Naive thymus-derived CD4-positive, alpha-beta T cell (primary cell): ENCODE data around the gene VCPKMT. TPM values are rescaled to one million over a fixed set of nuclear protein-coding genes. Genes with fewer than 3 reads are reported as not detected.
"Not testable (repeated sequence)": the region's sequence is repeated elsewhere in the genome, so short reads cannot be mapped to it uniquely, and the experiment has no call there.

Experiments used
- ATAC-seq: fragments of 150-1000 bp; cut with Tn5 transposase; 2 replicates; pipeline ENCODE4 v1.10.0; 2021; ENCODE audit warnings: mild to moderate bottlenecking, moderate library complexity
- CTCF ChIA-PET: fragments of 350-600 bp; sonication (Branson Sonifier 250); formaldehyde crosslinking; loops from one replicate; lab custom pipeline; 2021; ENCODE audit warnings: antibody characterized with exemption; lab: Charles Lee
- POLR2A ChIA-PET: fragments of 350-600 bp; sonication (Branson Sonifier 250); formaldehyde crosslinking; loops from one replicate; lab custom pipeline; 2021; ENCODE audit warnings: antibody characterized with exemption, inconsistent platforms; lab: Charles Lee
- DNase-seq, 9 donors: peaks; one replicate each; pipeline versions ENCODE4 v3.0.0 to v3.0.0-alpha.2; 2020 to 2022; ENCODE audit warnings: mixed read lengths in 1 of 9
- H3K27ac ChIP-seq: one replicate; pipeline ENCODE4 v1.7.0; 2013; ENCODE audit warnings: mild to moderate bottlenecking, low read depth, low read length, moderate library complexity
- H3K27me3 ChIP-seq, 2 donors: one replicate each; pipeline ENCODE4 v1.7.0; 2013; ENCODE audit warnings: low read length in 2 of 2, mild to moderate bottlenecking in 2 of 2, moderate library complexity in 2 of 2; ENCODE audit not compliant: control insufficient read depth in 2 of 2, insufficient read depth in 2 of 2
- H3K36me3 ChIP-seq, 3 experiments: 1 replicate in 2 of 3; 2 replicates in 1 of 3; pipeline ENCODE4 v1.7.0; 2013; ENCODE audit warnings: low read length in 3 of 3, mild to moderate bottlenecking in 3 of 3, moderate library complexity in 1 of 3; ENCODE audit not compliant: insufficient read depth in 3 of 3, control insufficient read depth in 2 of 3
- H3K4me1 ChIP-seq, 2 donors: one replicate each; pipeline ENCODE4 v1.7.0; 2013; ENCODE audit warnings: low read length in 2 of 2, mild to moderate bottlenecking in 2 of 2, moderate library complexity in 1 of 2; ENCODE audit not compliant: control insufficient read depth in 2 of 2, insufficient read depth in 2 of 2
- H3K4me3 ChIP-seq: 2 replicates; pipeline ENCODE4 v1.7.0; 2013; ENCODE audit warnings: mild to moderate bottlenecking, low read length
- H3K9me3 ChIP-seq, 3 experiments: 1 replicate in 2 of 3; 2 replicates in 1 of 3; pipeline ENCODE4 v1.7.0; 2013; ENCODE audit warnings: low read length in 3 of 3; ENCODE audit not compliant: control insufficient read depth in 2 of 3
- H3K27ac Mint-ChIP-seq, 9 donors: one replicate each; pipeline ENCODE4 v1.8.0; 2020 to 2022; ENCODE audit warnings: mixed read lengths in 9 of 9, mild to moderate bottlenecking in 8 of 9, moderate library complexity in 5 of 9, inconsistent platforms in 2 of 9
- H3K27me3 Mint-ChIP-seq, 5 donors: one replicate each; pipeline ENCODE4 v1.8.0; 2021 to 2022; ENCODE audit warnings: mixed read lengths in 5 of 5, mild to moderate bottlenecking in 1 of 5
- H3K36me3 Mint-ChIP-seq, 5 donors: one replicate each; pipeline ENCODE4 v1.8.0; 2020 to 2022; ENCODE audit warnings: mixed read lengths in 5 of 5, mild to moderate bottlenecking in 3 of 5, inconsistent platforms in 1 of 5
- H3K4me1 Mint-ChIP-seq, 7 donors: one replicate each; pipeline ENCODE4 v1.8.0; 2020 to 2022; ENCODE audit warnings: mixed read lengths in 7 of 7, mild to moderate bottlenecking in 3 of 7, inconsistent platforms in 1 of 7
- H3K4me3 Mint-ChIP-seq, 10 donors: one replicate each; pipeline ENCODE4 v1.8.0; 2020 to 2022; ENCODE audit warnings: mild to moderate bottlenecking in 10 of 10, mixed read lengths in 10 of 10, moderate library complexity in 6 of 10, inconsistent platforms in 2 of 10
- H3K9me3 Mint-ChIP-seq, 11 donors: one replicate each; pipeline ENCODE4 v1.8.0; 2020 to 2022; ENCODE audit warnings: mixed read lengths in 11 of 11, mild to moderate bottlenecking in 4 of 11, inconsistent platforms in 1 of 11, moderate library complexity in 1 of 11
- intact Hi-C, 2 donors: fragments of 100-400 bp; cut with micrococcal nuclease; formaldehyde crosslinking; loops; one replicate each; pipeline ENCODE4 v1.15.1; 2023
- polyA plus RNA-seq, 2 donors: library from polyadenylated mRNA; unstranded; fragments of 300-500 nt; fragmentation: Illumina TruSeq; gene quantifications; one replicate each; pipeline ENCODE4 v1.2.3, GENCODE V29; 2021
- total RNA-seq, 6 experiments: library from RNA in 5 of 6; stranded (reverse) in 5 of 6; gene quantifications; 1 replicate in 5 of 6; 2 replicates in 1 of 6; pipeline ENCODE4 v1.2.3 and lab custom pipeline; 2021 to 2026

VCPKMT gene
- total and polyA plus RNA-seq, 7 experiments from 2014 or later: 7.5 to 25.9 (median 16.4) TPM

DNA sequence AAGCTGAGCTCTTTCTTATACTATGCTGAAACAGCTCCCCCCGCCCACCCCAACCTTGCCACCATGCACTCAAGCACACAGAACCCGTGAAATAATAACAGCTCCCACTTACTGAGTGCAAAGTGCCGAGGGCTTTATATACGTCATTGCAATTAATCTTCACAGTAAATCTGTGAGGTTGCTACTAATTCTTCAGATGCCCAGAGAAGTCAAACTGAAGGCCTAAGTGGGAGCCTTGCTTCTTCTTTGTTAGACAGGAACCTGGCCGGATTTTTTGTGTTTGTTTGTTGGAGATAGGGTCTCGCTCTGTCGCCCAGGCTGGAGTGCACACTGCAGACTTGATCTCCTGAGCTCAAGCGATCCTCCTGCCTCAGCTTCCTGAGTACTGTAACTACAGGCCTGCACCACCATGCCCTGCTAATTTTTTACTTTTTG lies 34.0 kb downstream of the VCPKMT start:
- Mint-ChIP-seq H3K36me3 (peaks cover 0 to 32% (median 0%) of the 10 kb centered on the region in 5 donors), H3K4me3 (peak overlapping the region; percentile 46 to 89 (median 67)), H3K27me3 (no peaks in the 10 kb centered on the region), H3K27ac (peak overlapping the region; percentile 86 to 97 (median 90)), H3K9me3 (peaks cover 0 to 3% (median 0%) of the 10 kb centered on the region in 11 donors), H3K4me1 (peaks cover 42 to 76% (median 72%) of the 10 kb centered on the region in 7 donors)
- peak in 7 of 9 donors; percentile 58 to 85 (median 75) for DNase-seq
- Histone ChIP-seq H3K4me3 (peak overlapping the region; percentile 47), H3K4me1 (peaks cover 65 to 67% of the 10 kb centered on the region in 2 donors), H3K36me3 (no peaks in the 10 kb centered on the region), H3K9me3 (no peaks in the 10 kb centered on the region), H3K27me3 (no peaks in the 10 kb centered on the region), H3K27ac (peak overlapping the region; percentile 97)
- peak; percentile 73 for ATAC-seq
- ChIA-PET POLR2A (interaction anchor here (0.6 to 3.9 kb wide), 24 partner anchors 11 to 462 kb away, joined by 3 to 90 read pairs (median 6); partner anchors contain the start of genes KLHDC2, MGAT2, NEMF and RPL36AL), CTCF (interaction anchor here (0.6 to 3.9 kb wide), 14 partner anchors 7 to 229 kb away, joined by 3 to 23 read pairs (median 6); partner anchors contain the start of gene NEMF)
- intact Hi-C loops: loop anchor here in 1 of 2 donors (1.0 to 2.0 kb wide), 3 partner anchors 38 to 190 kb away; no protein-coding TSS in a partner anchor

DNA sequence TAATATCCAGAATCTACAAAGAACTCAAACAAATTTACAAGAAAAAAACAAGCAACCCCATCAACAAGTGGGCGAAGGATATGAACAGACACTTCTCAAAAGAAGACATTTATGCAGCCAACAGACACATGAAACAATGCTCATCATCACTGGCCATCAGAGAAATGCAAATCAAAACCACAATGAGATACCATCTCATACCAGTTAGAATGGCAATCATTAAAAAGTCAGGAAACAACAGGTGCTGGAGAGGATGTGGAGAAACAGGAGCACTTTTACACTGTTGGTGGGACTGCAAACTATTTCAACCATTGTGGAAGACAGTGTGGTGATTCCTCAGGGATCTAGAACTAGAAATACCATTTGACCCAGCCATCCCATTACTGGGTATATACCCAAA lies 37.3 kb downstream of the VCPKMT start:
- H3K9me3 ChIP-seq, intact Hi-C loops, ATAC-seq, DNase-seq, H3K27ac ChIP-seq, H3K27me3 ChIP-seq, H3K27me3 Mint-ChIP-seq, CTCF ChIA-PET, POLR2A ChIA-PET, H3K4me3 Mint-ChIP-seq, H3K4me3 ChIP-seq, H3K36me3 ChIP-seq, H3K9me3 Mint-ChIP-seq: not testable (repeated sequence)
- Mint-ChIP-seq H3K4me1 (peaks cover 29 to 62% (median 58%) of the 10 kb centered on the region in 7 donors), H3K36me3 (peaks cover 0 to 28% (median 7%) of the 10 kb centered on the region in 5 donors), H3K27ac (peak overlapping the region in 6 of 9 donors; percentile 43 to 84 (median 51))
- H3K4me1 ChIP-seq: peaks cover 35 to 36% of the 10 kb centered on the region in 2 donors

DNA sequence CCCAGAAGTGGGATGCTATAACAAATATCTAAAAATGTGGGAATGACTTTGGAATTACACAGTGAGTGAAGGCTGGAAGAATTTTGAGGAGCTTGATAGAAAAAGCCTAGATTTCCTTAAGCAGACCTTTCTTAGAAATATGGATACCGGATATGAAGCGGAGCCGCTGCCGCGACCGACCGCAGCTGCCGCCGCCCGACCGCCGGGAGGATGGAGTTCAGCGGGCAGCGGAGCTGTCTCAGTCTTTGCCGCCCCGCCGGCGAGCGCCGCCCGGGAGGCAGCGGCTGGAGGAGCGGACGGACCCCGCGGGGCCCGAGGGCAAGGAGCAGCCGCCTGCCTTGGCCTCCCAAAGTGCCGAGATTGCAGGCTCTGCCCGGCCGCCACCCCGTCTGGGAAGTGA lies 42.7 kb downstream of the VCPKMT start:
- CTCF ChIA-PET, H3K27me3 ChIP-seq, H3K9me3 ChIP-seq, H3K27ac ChIP-seq, H3K9me3 Mint-ChIP-seq, H3K27me3 Mint-ChIP-seq, H3K4me3 Mint-ChIP-seq, H3K36me3 ChIP-seq, H3K4me1 ChIP-seq, H3K4me3 ChIP-seq, intact Hi-C loops, ATAC-seq, DNase-seq: not testable (repeated sequence)
- H3K36me3 Mint-ChIP-seq: peaks cover 0 to 23% (median 17%) of the 10 kb centered on the region in 5 donors
- peak overlapping the region in 1 of 9 donors; percentile 41 for H3K27ac Mint-ChIP-seq
- POLR2A ChIA-PET: interaction anchor here (7.4 kb wide), 1 partner anchor 8 kb away, joined by 52 read pairs; no protein-coding TSS in a partner anchor
- peaks cover 12 to 51% (median 35%) of the 10 kb centered on the region in 7 donors for H3K4me1 Mint-ChIP-seq

DNA sequence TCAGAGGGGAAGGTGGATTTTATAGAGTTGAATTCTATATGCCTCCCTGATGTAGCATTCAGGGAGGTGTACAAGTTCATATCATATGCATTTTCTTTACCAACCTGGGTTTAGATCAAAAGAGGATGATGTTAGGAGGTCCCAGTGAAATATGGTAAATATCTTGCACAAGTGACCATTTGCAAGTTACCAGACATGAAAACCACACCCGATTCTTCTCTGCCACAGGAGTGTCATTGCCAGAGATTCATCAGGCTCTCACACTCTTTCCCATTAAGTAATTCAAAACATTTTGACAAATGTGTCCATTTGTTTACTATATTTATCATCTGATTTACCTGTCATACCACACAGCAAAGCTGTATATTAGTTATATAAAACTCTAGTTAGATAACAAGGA lies 44.0 kb downstream of the VCPKMT start:
- H3K9me3 Mint-ChIP-seq: peaks cover 0 to 6% (median 0%) of the 10 kb centered on the region in 11 donors
- H3K36me3 Mint-ChIP-seq: peaks cover 0 to 29% (median 26%) of the 10 kb centered on the region in 5 donors
- DNase-seq (no peak), ATAC-seq (no peak)
- no peaks in the 10 kb centered on the region for H3K27me3 Mint-ChIP-seq
- no peak overlapping the region for H3K27ac ChIP-seq
- no peaks in the 10 kb centered on the region for H3K36me3 ChIP-seq
- H3K27me3 ChIP-seq: no peaks in the 10 kb centered on the region
- no peak overlapping the region for H3K4me3 ChIP-seq
- H3K4me1 ChIP-seq: no peaks in the 10 kb centered on the region
- no peaks in the 10 kb centered on the region for H3K9me3 ChIP-seq
- intact Hi-C loops: no loop called here
- peaks cover 12 to 47% (median 37%) of the 10 kb centered on the region in 7 donors for H3K4me1 Mint-ChIP-seq
- POLR2A ChIA-PET: interaction anchor here (0.6 to 7.4 kb wide), 6 partner anchors 10 to 204 kb away, joined by 3 to 52 read pairs (median 4); no protein-coding TSS in a partner anchor
- CTCF ChIA-PET: no interaction called here
- peak overlapping the region in 3 of 9 donors; percentile 17 to 22 (median 21) for H3K27ac Mint-ChIP-seq
- no peak overlapping the region for H3K4me3 Mint-ChIP-seq

DNA sequence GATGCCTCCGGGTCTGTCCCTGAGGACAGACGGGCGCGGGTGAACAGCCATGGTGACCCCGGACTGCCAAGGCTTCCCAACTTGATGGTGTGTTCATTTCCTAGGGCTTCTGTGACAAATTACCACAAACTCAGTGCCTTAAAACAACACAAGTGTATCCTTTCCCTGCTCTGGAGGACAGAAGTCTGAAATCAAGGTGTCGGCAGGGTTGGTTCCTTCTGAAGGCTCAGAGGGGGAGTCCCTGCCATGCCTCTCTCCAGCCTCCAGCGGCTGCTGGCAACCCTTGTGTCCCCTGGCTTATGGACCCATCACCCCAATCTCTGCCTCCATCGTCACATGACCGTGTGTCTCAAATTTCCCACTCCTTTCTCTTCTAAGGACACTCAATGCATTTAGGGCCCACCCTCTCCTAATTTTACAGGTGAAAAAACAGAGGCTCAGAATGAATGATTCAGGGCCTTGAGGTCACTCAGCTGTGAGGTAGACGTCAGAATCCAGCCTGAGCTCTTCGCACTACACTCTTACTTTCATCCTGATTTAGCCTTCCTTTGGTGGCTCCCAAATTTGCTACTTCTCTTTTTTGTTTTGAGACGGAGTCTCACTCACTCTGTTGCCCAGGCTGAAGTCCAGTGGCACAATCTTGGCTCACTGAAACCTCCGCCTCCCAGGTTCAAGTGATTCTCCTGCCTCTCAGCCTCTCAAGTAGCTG lies 45.4 kb downstream of the VCPKMT start:
- no peak for ATAC-seq
- H3K27me3 ChIP-seq: no peaks in the 10 kb centered on the region
- H3K27ac ChIP-seq: no peak overlapping the region
- Mint-ChIP-seq H3K9me3 (peaks cover 0 to 6% (median 0%) of the 10 kb centered on the region in 11 donors), H3K27me3 (no peaks in the 10 kb centered on the region), H3K4me3 (no peak overlapping the region), H3K36me3 (peaks cover 0 to 35% (median 31%) of the 10 kb centered on the region in 5 donors), H3K4me1 (peaks cover 11 to 49% (median 37%) of the 10 kb centered on the region in 7 donors), H3K27ac (peak overlapping the region in 3 of 9 donors; percentile 23 to 55 (median 31))
- peaks cover 2 to 4% of the 10 kb centered on the region in 2 donors for H3K4me1 ChIP-seq
- no peak for DNase-seq
- ChIA-PET POLR2A (interaction anchor here (0.5 to 7.4 kb wide), 13 partner anchors 9 to 208 kb away, joined by 3 to 52 read pairs (median 4); partner anchors contain the start of gene VCPKMT), CTCF (interaction anchor here (0.9 to 1.3 kb wide), 3 partner anchors 11 to 217 kb away, joined by 3 to 5 read pairs (median 4); no protein-coding TSS in a partner anchor)
- no peaks in the 10 kb centered on the region for H3K9me3 ChIP-seq
- H3K36me3 ChIP-seq: no peaks in the 10 kb centered on the region
- H3K4me3 ChIP-seq: no peak overlapping the region
- intact Hi-C loops: no loop called here

DNA sequence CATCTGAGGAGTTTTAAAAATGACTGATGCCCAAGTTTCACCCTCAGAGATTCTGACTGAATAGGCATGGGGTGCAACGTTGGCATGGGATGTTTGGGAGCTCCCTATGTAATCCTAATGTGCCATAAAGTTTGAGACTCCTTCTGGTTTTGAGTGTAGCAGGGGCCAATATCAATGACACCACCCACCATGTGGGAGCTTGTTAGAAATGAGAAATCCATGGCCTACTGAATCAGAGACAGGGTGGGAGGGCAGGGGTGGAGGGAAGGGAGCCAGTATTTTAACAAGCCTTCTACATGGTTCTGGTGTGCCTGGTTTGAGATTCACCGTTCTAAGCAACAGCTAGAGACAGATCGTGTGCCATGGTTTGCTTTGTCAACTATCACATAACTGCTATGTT lies 46.1 kb downstream of the VCPKMT start:
- POLR2A ChIA-PET: interaction anchor here (1.1 to 7.4 kb wide), 8 partner anchors 8 to 207 kb away, joined by 3 to 52 read pairs (median 4); partner anchors contain the start of gene VCPKMT
- Mint-ChIP-seq H3K9me3 (peaks cover 0 to 5% (median 0%) of the 10 kb centered on the region in 11 donors), H3K36me3 (peaks cover 0 to 33% (median 29%) of the 10 kb centered on the region in 5 donors), H3K27me3 (no peaks in the 10 kb centered on the region), H3K4me3 (no peak overlapping the region), H3K4me1 (peaks cover 19 to 55% (median 44%) of the 10 kb centered on the region in 7 donors), H3K27ac (peak overlapping the region in 2 of 9 donors; percentile 21 to 41)
- H3K4me3 ChIP-seq: no peak overlapping the region
- peaks cover 9 to 12% of the 10 kb centered on the region in 2 donors for H3K4me1 ChIP-seq
- CTCF ChIA-PET: interaction anchor here (0.9 to 1.3 kb wide), 2 partner anchors 12 to 209 kb away, joined by 4 to 5 read pairs; no protein-coding TSS in a partner anchor
- H3K36me3 ChIP-seq: no peaks in the 10 kb centered on the region
- no peak overlapping the region for H3K27ac ChIP-seq
- H3K27me3 ChIP-seq: no peaks in the 10 kb centered on the region
- no peaks in the 10 kb centered on the region for H3K9me3 ChIP-seq
- ATAC-seq (no peak), DNase-seq (no peak)
- intact Hi-C loops: no loop called here
